Effector memory CD4-positive, alpha-beta T cell (primary cell): ENCODE data around the gene ISX.
"Not testable (repeated sequence)": the region's sequence is repeated elsewhere in the genome, so short reads cannot be mapped to it uniquely, and the experiment has no call there.

Experiments used
- DNase-seq, 3 donors: peaks; one replicate each; pipeline ENCODE4 v3.0.0-alpha.2; 2020
- H3K27ac ChIP-seq: 2 replicates; pipeline ENCODE4 v1.7.0; 2013; ENCODE audit warnings: mild to moderate bottlenecking, low read length, moderate library complexity; ENCODE audit not compliant: insufficient read depth, poor library complexity, severe bottlenecking
- H3K27me3 ChIP-seq: replicated peaks from 2 replicates; pipeline ENCODE4 v1.7.0; 2013; ENCODE audit warnings: mild to moderate bottlenecking, low read length; ENCODE audit not compliant: insufficient read depth, control insufficient read depth, poor library complexity, severe bottlenecking
- H3K36me3 ChIP-seq: 2 replicates; pipeline ENCODE4 v1.7.0; 2013; ENCODE audit warnings: mild to moderate bottlenecking, low read length, moderate library complexity; ENCODE audit not compliant: control insufficient read depth, insufficient read depth
- H3K4me1 ChIP-seq: 2 replicates; pipeline ENCODE4 v1.7.0; 2013; ENCODE audit warnings: low read length, mild to moderate bottlenecking; ENCODE audit not compliant: control insufficient read depth, insufficient read depth, poor library complexity, severe bottlenecking
- H3K4me3 ChIP-seq: 2 replicates; pipeline ENCODE4 v1.7.0; 2013; ENCODE audit warnings: low read length, low read depth, mild to moderate bottlenecking; ENCODE audit not compliant: insufficient read depth, poor library complexity, severe bottlenecking
- H3K9me3 ChIP-seq: 2 replicates; pipeline ENCODE4 v1.7.0; 2013; ENCODE audit warnings: mild to moderate bottlenecking, low read length, moderate library complexity; ENCODE audit not compliant: control insufficient read depth

ISX gene

GRCh38 chr22:35050038-35050437 is 15.9 kb upstream of the ISX start:
- H3K4me3 ChIP-seq, H3K4me1 ChIP-seq, DNase-seq: not testable (repeated sequence)

GRCh38 chr22:35051013-35051535 is 14.9 kb upstream of the ISX start:
- Histone ChIP-seq H3K4me1 (no peaks in the 10 kb centered on the region), H3K9me3 (no peaks in the 10 kb centered on the region), H3K4me3 (no peak overlapping the region), H3K27ac (no peak overlapping the region), H3K27me3 (no peaks in the 10 kb centered on the region), H3K36me3 (no peaks in the 10 kb centered on the region)
- no peak for DNase-seq

More at GRCh38 chr22:35050038-35050437, 15.9 kb upstream of the ISX start:
- H3K27me3 ChIP-seq, H3K36me3 ChIP-seq, H3K9me3 ChIP-seq, H3K27ac ChIP-seq: not testable (repeated sequence)

GRCh38 chr22:35051791-35052190 is 14.2 kb upstream of the ISX start:
- no peak for DNase-seq
- no peaks in the 10 kb centered on the region for H3K27me3 ChIP-seq
- H3K4me1 ChIP-seq, result no peaks in the 10 kb centered on the region
- no peaks in the 10 kb centered on the region for H3K36me3 ChIP-seq
- no peak overlapping the region for H3K4me3 ChIP-seq
- no peak overlapping the region for H3K27ac ChIP-seq
- no peaks in the 10 kb centered on the region for H3K9me3 ChIP-seq

GRCh38 chr22:35053060-35053835 is 12.7 kb upstream of the ISX start:
- Histone ChIP-seq H3K27me3 (no peaks in the 10 kb centered on the region), H3K4me3 (no peak overlapping the region), H3K4me1 (no peaks in the 10 kb centered on the region), H3K27ac (no peak overlapping the region), H3K9me3 (no peaks in the 10 kb centered on the region), H3K36me3 (no peaks in the 10 kb centered on the region)
- DNase-seq, result no peak

- no peaks in the 10 kb centered on the region for H3K9me3 ChIP-seq
- no peak overlapping the region for H3K27ac ChIP-seq
- no peak for DNase-seq
- H3K4me1 ChIP-seq, result no peaks in the 10 kb centered on the region
- H3K4me3 ChIP-seq, result no peak overlapping the region
- H3K27me3 ChIP-seq, result no peaks in the 10 kb centered on the region
- H3K36me3 ChIP-seq, result no peaks in the 10 kb centered on the region
Observed at GRCh38 chr22:35054064-35054463, 11.9 kb upstream of the ISX start.

GRCh38 chr22:35056486-35056885 is 9.5 kb upstream of the ISX start:
- no peak overlapping the region for H3K27ac ChIP-seq
- no peaks in the 10 kb centered on the region for H3K4me1 ChIP-seq
- no peaks in the 10 kb centered on the region for H3K36me3 ChIP-seq
- H3K27me3 ChIP-seq, result no peaks in the 10 kb centered on the region
- H3K9me3 ChIP-seq, result no peaks in the 10 kb centered on the region
- no peak overlapping the region for H3K4me3 ChIP-seq
- no peak for DNase-seq

GRCh38 chr22:35057155-35057554 is 8.8 kb upstream of the ISX start:
- DNase-seq, result no peak
- Histone ChIP-seq H3K27ac (no peak overlapping the region), H3K9me3 (no peaks in the 10 kb centered on the region), H3K36me3 (no peaks in the 10 kb centered on the region), H3K27me3 (no peaks in the 10 kb centered on the region), H3K4me3 (no peak overlapping the region), H3K4me1 (no peaks in the 10 kb centered on the region)

GRCh38 chr22:35059632-35060031 is 6.3 kb upstream of the ISX start:
- Histone ChIP-seq H3K27me3 (no peaks in the 10 kb centered on the region), H3K27ac (no peak overlapping the region), H3K4me1 (no peaks in the 10 kb centered on the region), H3K36me3 (no peaks in the 10 kb centered on the region), H3K4me3 (no peak overlapping the region), H3K9me3 (no peaks in the 10 kb centered on the region)
- DNase-seq, result no peak

- no peak for DNase-seq
- Histone ChIP-seq H3K27ac (no peak overlapping the region), H3K4me3 (no peak overlapping the region), H3K27me3 (no peaks in the 10 kb centered on the region), H3K36me3 (no peaks in the 10 kb centered on the region), H3K4me1 (no peaks in the 10 kb centered on the region), H3K9me3 (no peaks in the 10 kb centered on the region)
Observed at GRCh38 chr22:35064664-35065063, 1.3 kb upstream of the ISX start.

- Histone ChIP-seq H3K27me3 (no peaks in the 10 kb centered on the region), H3K4me3 (no peak overlapping the region), H3K27ac (no peak overlapping the region), H3K9me3 (no peaks in the 10 kb centered on the region), H3K4me1 (no peaks in the 10 kb centered on the region), H3K36me3 (no peaks in the 10 kb centered on the region)
- DNase-seq, result no peak
Observed at GRCh38 chr22:35065183-35065582, 775 bp upstream of the ISX start.
